NK-92 treated with Interleukin-12 subunit alpha and Interleukin-12 subunit beta, amount 100 ng/mL, for 24 hours (cell line): Measurements from ENCODE around the gene TCAP.

Source experiments
- DNase-seq: peaks from one replicate; lab custom pipeline; 2025; lab: John Stamatoyannopoulos, UW

Gene TCAP

GRCh38 chr17:39629494-39629880 lies 35.7 kb upstream of the TCAP start:
- no peak for DNase-seq

GRCh38 chr17:39629898-39630297 lies 35.3 kb upstream of the TCAP start:
- no peak for DNase-seq

GRCh38 chr17:39631403-39631802 lies 33.7 kb upstream of the TCAP start:
- DNase-seq: no peak

GRCh38 chr17:39632153-39632941 lies 32.8 kb upstream of the TCAP start:
- no peak for DNase-seq

- no peak for DNase-seq
These were observed 31.5 kb upstream of the TCAP start for GRCh38 chr17:39633570-39634183.

GRCh38 chr17:39634384-39634871 lies 30.7 kb upstream of the TCAP start:
- no peak for DNase-seq

- DNase-seq: no peak
These were observed 29.5 kb upstream of the TCAP start for GRCh38 chr17:39635614-39636176.

- DNase-seq: no peak
These were observed 28.6 kb upstream of the TCAP start for GRCh38 chr17:39636587-39636926.

- DNase-seq: peak; percentile 86
These were observed 28.0 kb upstream of the TCAP start, which contains the start of gene STARD3 for GRCh38 chr17:39636927-39637736. STARD3 (plus strand) TSS chr17:39637144; CDS start chr17:39653532, 16,388 bp downstream.

GRCh38 chr17:39638317-39638716 lies 26.8 kb upstream of the TCAP start:
- no peak for DNase-seq

GRCh38 chr17:39639043-39639442 lies 26.1 kb upstream of the TCAP start:
- DNase-seq: no peak

- no peak for DNase-seq
These were observed 25.3 kb upstream of the TCAP start for GRCh38 chr17:39639566-39640458.

GRCh38 chr17:39640591-39641031 lies 24.5 kb upstream of the TCAP start:
- DNase-seq: no peak

- DNase-seq: no peak
These were observed 24.1 kb upstream of the TCAP start for GRCh38 chr17:39641097-39641496.

- DNase-seq: no peak
These were observed 23.3 kb upstream of the TCAP start for GRCh38 chr17:39641883-39642282.

GRCh38 chr17:39642291-39643074 lies 22.7 kb upstream of the TCAP start:
- no peak for DNase-seq

- no peak for DNase-seq
These were observed 21.9 kb upstream of the TCAP start for GRCh38 chr17:39643271-39643670.

- DNase-seq: no peak
These were observed 17.9 kb upstream of the TCAP start for GRCh38 chr17:39647256-39647655.

GRCh38 chr17:39648616-39649366 lies 16.4 kb upstream of the TCAP start:
- no peak for DNase-seq

GRCh38 chr17:39650121-39650579 lies 15.0 kb upstream of the TCAP start:
- DNase-seq: no peak
